ENCODE data around the gene VPS13A.
"Not testable (repeated sequence)": the region's sequence is repeated elsewhere in the genome, so short reads cannot be mapped to it uniquely, and the experiment has no call there.

VPS13A gene

DNA sequence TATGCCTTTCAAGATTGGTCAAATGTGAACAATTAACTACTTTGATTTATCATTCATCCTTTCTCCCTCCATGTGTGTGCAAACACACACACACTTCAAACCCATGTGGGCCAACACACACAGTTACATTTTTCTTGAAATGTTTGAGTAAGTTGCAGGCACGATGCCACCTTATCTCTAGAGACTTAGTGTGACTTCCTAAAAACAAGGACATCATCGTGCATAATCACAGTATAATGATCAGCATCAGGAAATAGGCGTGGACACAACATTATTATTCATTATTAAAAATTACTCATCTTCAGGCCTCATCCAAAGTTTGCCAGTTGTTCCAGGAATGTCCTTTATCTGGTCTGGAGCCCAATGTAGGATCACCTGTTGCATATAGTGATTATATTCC, 261.3 kb downstream of the VPS13A start:
- WGBS (ENCODE audit: insufficient coverage), result 42% methylated on average over 2 of the region's 3 CpGs
- no peaks in the 10 kb centered on the region for H3K9me3 ChIP-seq (ENCODE audit: control extremely low read depth in 1 of 5, control insufficient read depth in 4 of 5, insufficient read depth in 2 of 5, low read depth in 1 of 5, low read length in 4 of 5)
- no peak overlapping the region for H3K27ac ChIP-seq (ENCODE audit: insufficient read depth in 1 of 2, low read depth in 1 of 2, low read length in 2 of 2, poor library complexity in 1 of 2, severe bottlenecking in 2 of 2)
- H3K4me1 ChIP-seq (ENCODE audit: control extremely low read depth in 1 of 4, control insufficient read depth in 4 of 4, insufficient read depth in 4 of 4, low read length in 3 of 4), result no peaks in the 10 kb centered on the region
- ChIA-PET CTCF (no interaction called here), POLR2A (no interaction called here)
- no peaks in the 10 kb centered on the region for H3K27me3 ChIP-seq (replicated peaks in 2 of 5; ENCODE audit: control insufficient read depth in 4 of 5, insufficient read depth in 5 of 5, low read length in 4 of 5)
- no peaks in the 10 kb centered on the region for H3K36me3 ChIP-seq (ENCODE audit: control insufficient read depth in 4 of 4, insufficient read depth in 4 of 4, low read length in 3 of 4)
- DNase-seq, result peak; percentile 25 to 46 (median 35)
- H3K4me3 ChIP-seq (ENCODE audit: control insufficient read depth in 1 of 7, extremely low read depth in 1 of 7, insufficient read depth in 4 of 7, low read depth in 2 of 7, low read length in 6 of 7), result no peak overlapping the region

DNA sequence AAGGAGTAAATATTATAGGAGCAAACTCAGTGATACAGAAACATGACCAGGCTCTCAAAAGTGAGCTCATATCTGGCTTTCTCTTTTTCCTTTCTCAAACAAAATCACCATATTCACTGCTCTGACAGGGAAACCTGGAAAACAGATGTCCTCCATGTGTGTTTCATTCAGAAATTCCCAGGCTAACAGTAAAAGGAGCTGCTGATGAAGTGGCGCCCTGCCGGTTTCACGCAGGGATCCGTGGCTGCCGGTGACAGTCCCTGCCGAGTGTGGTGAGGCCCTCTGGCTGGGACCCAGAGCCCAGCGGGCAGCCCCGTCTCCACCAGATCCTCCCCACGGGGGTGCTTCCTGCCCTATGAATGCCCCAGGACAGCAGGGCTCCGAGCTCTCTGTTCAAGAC, 262.7 kb downstream of the VPS13A start:
- Histone ChIP-seq H3K4me1 (ENCODE audit: control extremely low read depth in 1 of 4, control insufficient read depth in 4 of 4, insufficient read depth in 4 of 4, low read length in 3 of 4) (no peaks in the 10 kb centered on the region), H3K9me3 (ENCODE audit: control extremely low read depth in 1 of 5, control insufficient read depth in 4 of 5, insufficient read depth in 2 of 5, low read depth in 1 of 5, low read length in 4 of 5) (no peaks in the 10 kb centered on the region), H3K36me3 (ENCODE audit: control insufficient read depth in 4 of 4, insufficient read depth in 4 of 4, low read length in 3 of 4) (no peaks in the 10 kb centered on the region), H3K27me3 (replicated peaks in 2 of 5; ENCODE audit: control insufficient read depth in 4 of 5, insufficient read depth in 5 of 5, low read length in 4 of 5) (no peaks in the 10 kb centered on the region), H3K27ac (ENCODE audit: insufficient read depth in 1 of 2, low read depth in 1 of 2, low read length in 2 of 2, poor library complexity in 1 of 2, severe bottlenecking in 2 of 2) (no peak overlapping the region), H3K4me3 (ENCODE audit: control insufficient read depth in 1 of 7, extremely low read depth in 1 of 7, insufficient read depth in 4 of 7, low read depth in 2 of 7, low read length in 6 of 7) (no peak overlapping the region)
- DNase-seq, result no peak
- ChIA-PET CTCF (interaction anchor here (1.0 to 9.7 kb wide), 3 partner anchors 10 to 311 kb away, joined by 3 to 75 read pairs (median 4); no protein-coding TSS in a partner anchor), POLR2A (no interaction called here)
- 78% methylated on average over 6 of the region's 10 CpGs for WGBS (ENCODE audit: insufficient coverage)

DNA sequence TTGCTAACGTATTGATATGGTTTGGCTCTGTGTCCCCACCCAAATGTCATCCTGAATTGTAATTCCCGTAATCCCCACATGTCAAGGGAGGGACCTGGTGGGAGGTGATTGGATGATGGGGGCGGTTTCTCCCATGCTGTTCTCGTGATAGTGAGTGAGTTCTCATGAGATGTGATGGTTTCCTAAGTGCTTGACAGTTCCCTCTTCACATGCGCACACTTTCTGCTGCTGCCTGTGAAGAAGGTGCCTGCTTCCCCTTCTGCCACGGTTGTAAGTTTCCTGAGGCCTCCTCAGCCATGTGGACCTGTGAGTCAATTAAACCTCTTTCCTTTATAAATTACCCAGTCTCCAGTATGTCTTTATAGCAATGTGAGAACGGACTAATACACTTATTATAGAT, 263.8 kb downstream of the VPS13A start:
- H3K4me1 ChIP-seq (ENCODE audit: control extremely low read depth in 1 of 4, control insufficient read depth in 4 of 4, insufficient read depth in 4 of 4, low read length in 3 of 4); POLR2A ChIA-PET; H3K27me3 ChIP-seq (replicated peaks in 2 of 5; ENCODE audit: control insufficient read depth in 4 of 5, insufficient read depth in 5 of 5, low read length in 4 of 5); H3K4me3 ChIP-seq (ENCODE audit: control insufficient read depth in 1 of 7, extremely low read depth in 1 of 7, insufficient read depth in 4 of 7, low read depth in 2 of 7, low read length in 6 of 7); H3K36me3 ChIP-seq (ENCODE audit: control insufficient read depth in 4 of 4, insufficient read depth in 4 of 4, low read length in 3 of 4); H3K27ac ChIP-seq (ENCODE audit: insufficient read depth in 1 of 2, low read depth in 1 of 2, low read length in 2 of 2, poor library complexity in 1 of 2, severe bottlenecking in 2 of 2); H3K9me3 ChIP-seq (ENCODE audit: control extremely low read depth in 1 of 5, control insufficient read depth in 4 of 5, insufficient read depth in 2 of 5, low read depth in 1 of 5, low read length in 4 of 5): not testable (repeated sequence)
- CTCF ChIA-PET, result interaction anchor here (1.7 to 9.7 kb wide), 3 partner anchors 8 to 16 kb away, joined by 4 to 75 read pairs (median 22); no protein-coding TSS in a partner anchor
- DNase-seq, result peak in 2 of 3 donors; percentile 59 to 60
- WGBS (ENCODE audit: insufficient coverage), result 0% methylated on average over 1 of the region's 7 CpGs

DNA sequence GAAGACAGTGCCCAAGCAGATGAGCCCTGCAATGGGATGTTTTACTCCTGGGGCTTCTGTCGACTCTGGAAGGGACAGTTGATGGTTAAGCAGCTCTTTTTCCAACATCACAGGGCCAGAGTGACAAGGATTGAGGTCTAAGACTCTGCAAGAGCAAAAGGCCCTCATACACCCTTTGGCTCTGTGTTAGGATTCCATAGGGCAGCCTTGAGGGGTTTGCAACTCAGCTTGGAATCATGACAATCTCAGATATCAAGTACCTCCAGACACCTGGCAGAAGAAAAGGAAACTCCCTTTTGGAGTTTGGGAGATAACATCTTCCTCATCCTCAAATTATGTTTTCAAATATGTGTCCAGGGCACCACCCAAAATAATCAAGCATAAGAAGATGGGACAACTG, 265.1 kb downstream of the VPS13A start:
- Histone ChIP-seq H3K27ac (ENCODE audit: insufficient read depth in 1 of 2, low read depth in 1 of 2, low read length in 2 of 2, poor library complexity in 1 of 2, severe bottlenecking in 2 of 2) (no peak overlapping the region), H3K4me3 (ENCODE audit: control insufficient read depth in 1 of 7, extremely low read depth in 1 of 7, insufficient read depth in 4 of 7, low read depth in 2 of 7, low read length in 6 of 7) (no peak overlapping the region), H3K36me3 (ENCODE audit: control insufficient read depth in 4 of 4, insufficient read depth in 4 of 4, low read length in 3 of 4) (no peaks in the 10 kb centered on the region), H3K4me1 (ENCODE audit: control extremely low read depth in 1 of 4, control insufficient read depth in 4 of 4, insufficient read depth in 4 of 4, low read length in 3 of 4) (no peaks in the 10 kb centered on the region), H3K9me3 (ENCODE audit: control extremely low read depth in 1 of 5, control insufficient read depth in 4 of 5, insufficient read depth in 2 of 5, low read depth in 1 of 5, low read length in 4 of 5) (peaks cover 0 to under 1% (median 0%) of the 10 kb centered on the region in 5 experiments), H3K27me3 (replicated peaks in 2 of 5; ENCODE audit: control insufficient read depth in 4 of 5, insufficient read depth in 5 of 5, low read length in 4 of 5) (no peaks in the 10 kb centered on the region)
- ChIA-PET CTCF (interaction anchor here (1.1 to 9.7 kb wide), 4 partner anchors 9 to 206 kb away, joined by 3 to 75 read pairs (median 13); partner anchors contain the start of gene GNA14), POLR2A (no interaction called here)
- 100% methylated on average over 1 of the region's 1 CpG for WGBS (ENCODE audit: insufficient coverage)
- no peak for DNase-seq

DNA sequence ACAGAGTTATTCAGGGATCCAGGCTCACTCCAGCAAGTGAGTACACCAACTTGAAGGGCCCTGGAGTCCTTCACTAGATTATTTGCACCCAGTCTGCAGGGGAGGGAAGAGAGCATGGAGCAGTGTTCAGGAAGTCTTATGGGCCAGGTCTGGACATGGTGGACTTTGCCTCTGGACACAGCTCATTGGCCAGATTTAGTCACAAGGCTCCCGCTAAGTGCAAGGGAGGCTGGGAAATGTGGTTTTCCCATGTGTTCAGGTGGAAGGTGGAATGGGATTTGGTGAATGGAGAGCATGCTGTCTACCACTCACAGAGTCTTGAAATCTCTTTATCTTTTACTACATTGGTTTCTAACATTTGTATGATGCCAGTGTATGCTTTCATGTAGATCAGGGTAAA, 270.3 kb downstream of the VPS13A start:
- DNase-seq, result no peak
- Histone ChIP-seq H3K4me3 (ENCODE audit: control insufficient read depth in 1 of 7, extremely low read depth in 1 of 7, insufficient read depth in 4 of 7, low read depth in 2 of 7, low read length in 6 of 7) (no peak overlapping the region), H3K9me3 (ENCODE audit: control extremely low read depth in 1 of 5, control insufficient read depth in 4 of 5, insufficient read depth in 2 of 5, low read depth in 1 of 5, low read length in 4 of 5) (peaks cover 0 to 4% (median 0%) of the 10 kb centered on the region in 5 experiments), H3K27ac (ENCODE audit: insufficient read depth in 1 of 2, low read depth in 1 of 2, low read length in 2 of 2, poor library complexity in 1 of 2, severe bottlenecking in 2 of 2) (no peak overlapping the region), H3K27me3 (replicated peaks in 2 of 5; ENCODE audit: control insufficient read depth in 4 of 5, insufficient read depth in 5 of 5, low read length in 4 of 5) (no peaks in the 10 kb centered on the region), H3K36me3 (ENCODE audit: control insufficient read depth in 4 of 4, insufficient read depth in 4 of 4, low read length in 3 of 4) (no peaks in the 10 kb centered on the region), H3K4me1 (ENCODE audit: control extremely low read depth in 1 of 4, control insufficient read depth in 4 of 4, insufficient read depth in 4 of 4, low read length in 3 of 4) (no peaks in the 10 kb centered on the region)
- WGBS (ENCODE audit: insufficient coverage), result no CpG with 5 or more reads among the region's 1 CpG
- POLR2A ChIA-PET, result interaction anchor here (0.6 kb wide), 1 partner anchor 203 kb away, joined by 3 read pairs; no protein-coding TSS in a partner anchor
- CTCF ChIA-PET, result interaction anchor here (9.7 kb wide), 1 partner anchor 10 kb away, joined by 75 read pairs; no protein-coding TSS in a partner anchor

DNA sequence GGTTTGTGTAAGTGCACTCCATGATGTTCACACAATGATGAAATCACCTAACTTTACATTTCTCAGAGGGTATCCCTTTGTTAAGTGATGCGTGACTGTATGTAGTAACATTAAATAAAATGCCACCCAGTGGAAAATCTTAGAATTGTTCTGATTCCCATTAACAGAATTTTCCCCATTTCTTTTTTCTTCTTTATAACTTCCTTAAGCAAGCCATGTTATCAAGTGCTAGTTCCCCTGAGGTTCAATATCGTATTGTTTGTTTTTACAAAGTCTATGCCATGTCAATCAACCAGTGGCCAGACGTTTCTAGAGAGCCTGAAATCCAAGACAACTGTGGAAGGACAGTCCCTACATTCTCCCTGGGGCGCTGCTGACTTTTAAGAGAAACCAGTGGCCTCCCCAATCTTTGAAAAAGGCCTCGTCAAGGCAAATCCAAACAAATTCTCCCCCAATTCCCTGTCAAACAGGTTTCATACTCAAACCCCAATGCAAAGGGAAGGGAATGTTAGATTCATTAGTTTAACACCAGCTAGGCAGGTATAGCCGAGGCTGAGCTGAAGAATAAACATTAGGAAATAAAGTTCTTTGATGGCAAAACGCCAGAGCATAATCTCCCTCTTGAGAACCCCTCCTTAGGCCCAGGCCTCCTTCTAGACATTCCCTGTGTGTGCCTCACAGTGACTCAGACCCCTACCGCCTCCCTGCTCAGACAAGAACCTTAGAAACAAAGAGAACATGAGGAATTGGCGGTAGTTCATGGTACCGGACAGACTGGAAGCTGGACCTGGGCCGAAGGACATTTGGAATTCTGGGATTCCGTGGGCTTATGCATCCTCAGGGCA, 272.1 kb downstream of the VPS13A start:
- H3K4me3 ChIP-seq (ENCODE audit: control insufficient read depth in 1 of 7, extremely low read depth in 1 of 7, insufficient read depth in 4 of 7, low read depth in 2 of 7, low read length in 6 of 7), result no peak overlapping the region
- ChIA-PET CTCF (interaction anchor here (1.2 to 1.6 kb wide), 3 partner anchors 9 to 16 kb away, joined by 3 to 6 read pairs (median 4); no protein-coding TSS in a partner anchor), POLR2A (no interaction called here)
- H3K36me3 ChIP-seq (ENCODE audit: control insufficient read depth in 4 of 4, insufficient read depth in 4 of 4, low read length in 3 of 4), result no peaks in the 10 kb centered on the region
- DNase-seq, result no peak
- peaks cover 5 to 15% (median 9%) of the 10 kb centered on the region in 4 experiments for H3K4me1 ChIP-seq (ENCODE audit: control extremely low read depth in 1 of 4, control insufficient read depth in 4 of 4, insufficient read depth in 4 of 4, low read length in 3 of 4)
- no peak overlapping the region for H3K27ac ChIP-seq (ENCODE audit: insufficient read depth in 1 of 2, low read depth in 1 of 2, low read length in 2 of 2, poor library complexity in 1 of 2, severe bottlenecking in 2 of 2)
- 89% methylated on average over 9 of the region's 12 CpGs for WGBS (ENCODE audit: insufficient coverage)
- peaks cover 0 to 4% (median 0%) of the 10 kb centered on the region in 5 experiments for H3K9me3 ChIP-seq (ENCODE audit: control extremely low read depth in 1 of 5, control insufficient read depth in 4 of 5, insufficient read depth in 2 of 5, low read depth in 1 of 5, low read length in 4 of 5)
- no peaks in the 10 kb centered on the region for H3K27me3 ChIP-seq (replicated peaks in 2 of 5; ENCODE audit: control insufficient read depth in 4 of 5, insufficient read depth in 5 of 5, low read length in 4 of 5)

DNA sequence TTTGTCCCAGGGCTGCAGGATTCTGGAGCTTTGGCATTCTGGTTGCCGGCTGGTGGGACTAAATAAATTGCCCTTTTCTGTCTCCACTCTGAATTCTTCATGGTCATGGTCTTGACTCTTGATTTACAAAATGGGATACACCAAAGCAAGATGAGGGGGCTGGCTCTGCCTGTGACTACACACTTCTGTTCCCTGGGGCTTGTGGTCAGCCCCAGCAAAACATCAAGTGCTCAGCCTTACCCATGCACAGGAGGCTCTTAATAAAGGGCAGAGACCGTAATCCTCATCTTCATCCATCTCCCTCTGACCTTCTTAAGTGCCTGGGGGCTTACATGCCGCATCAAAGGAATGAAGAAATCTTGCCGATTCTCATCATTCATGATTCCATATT, 272.7 kb downstream of the VPS13A start:
- 87% methylated on average over 4 of the region's 4 CpGs for WGBS (ENCODE audit: insufficient coverage)
- peaks cover 0 to 4% (median 0%) of the 10 kb centered on the region in 5 experiments for H3K9me3 ChIP-seq (ENCODE audit: control extremely low read depth in 1 of 5, control insufficient read depth in 4 of 5, insufficient read depth in 2 of 5, low read depth in 1 of 5, low read length in 4 of 5)
- no peaks in the 10 kb centered on the region for H3K27me3 ChIP-seq (replicated peaks in 2 of 5; ENCODE audit: control insufficient read depth in 4 of 5, insufficient read depth in 5 of 5, low read length in 4 of 5)
- peaks cover 5 to 20% (median 9%) of the 10 kb centered on the region in 4 experiments for H3K4me1 ChIP-seq (ENCODE audit: control extremely low read depth in 1 of 4, control insufficient read depth in 4 of 4, insufficient read depth in 4 of 4, low read length in 3 of 4)
- H3K4me3 ChIP-seq (ENCODE audit: control insufficient read depth in 1 of 7, extremely low read depth in 1 of 7, insufficient read depth in 4 of 7, low read depth in 2 of 7, low read length in 6 of 7), result no peak overlapping the region
- H3K36me3 ChIP-seq (ENCODE audit: control insufficient read depth in 4 of 4, insufficient read depth in 4 of 4, low read length in 3 of 4), result no peaks in the 10 kb centered on the region
- CTCF ChIA-PET, result interaction anchor here (1.0 to 1.6 kb wide), 4 partner anchors 10 to 20 kb away, joined by 3 to 6 read pairs (median 4); no protein-coding TSS in a partner anchor
- H3K27ac ChIP-seq (ENCODE audit: insufficient read depth in 1 of 2, low read depth in 1 of 2, low read length in 2 of 2, poor library complexity in 1 of 2, severe bottlenecking in 2 of 2), result no peak overlapping the region
- no peak for DNase-seq
- POLR2A ChIA-PET, result no interaction called here

Data from common myeloid progenitor, CD34-positive (primary cell).